Dendritic cell treated with granulocyte-macrophage colony-stimulating factor and Interleukin-4, amounts not matched to agents 40 ng/mL and 50 ng/mL, for 4 days (primary cell): ENCODE measurements around the gene CDT1.

ENCODE experiments used
- H3K27ac Mint-ChIP-seq: one replicate; pipeline ENCODE4 v1.8.0; 2022; ENCODE audit warnings: mild to moderate bottlenecking, mixed read lengths
- H3K27me3 Mint-ChIP-seq: one replicate; pipeline ENCODE4 v1.8.0; 2022; ENCODE audit warnings: mild to moderate bottlenecking, mixed read lengths
- H3K36me3 Mint-ChIP-seq: one replicate; pipeline ENCODE4 v1.8.0; 2022; ENCODE audit warnings: low read depth, mixed read lengths
- H3K4me1 Mint-ChIP-seq: one replicate; pipeline ENCODE4 v1.8.0; 2022; ENCODE audit warnings: low read depth, mixed read lengths
- H3K4me3 Mint-ChIP-seq: one replicate; pipeline ENCODE4 v1.8.0; 2022; ENCODE audit warnings: mild to moderate bottlenecking, moderate library complexity, mixed read lengths
- H3K9me3 Mint-ChIP-seq: one replicate; pipeline ENCODE4 v1.8.0; 2022; ENCODE audit warnings: mixed read lengths
- intact Hi-C: fragments of 100-400 bp; cut with micrococcal nuclease; formaldehyde crosslinking; loops from one replicate; pipeline ENCODE4 v1.15.0; 2022

CDT1 gene

DNA sequence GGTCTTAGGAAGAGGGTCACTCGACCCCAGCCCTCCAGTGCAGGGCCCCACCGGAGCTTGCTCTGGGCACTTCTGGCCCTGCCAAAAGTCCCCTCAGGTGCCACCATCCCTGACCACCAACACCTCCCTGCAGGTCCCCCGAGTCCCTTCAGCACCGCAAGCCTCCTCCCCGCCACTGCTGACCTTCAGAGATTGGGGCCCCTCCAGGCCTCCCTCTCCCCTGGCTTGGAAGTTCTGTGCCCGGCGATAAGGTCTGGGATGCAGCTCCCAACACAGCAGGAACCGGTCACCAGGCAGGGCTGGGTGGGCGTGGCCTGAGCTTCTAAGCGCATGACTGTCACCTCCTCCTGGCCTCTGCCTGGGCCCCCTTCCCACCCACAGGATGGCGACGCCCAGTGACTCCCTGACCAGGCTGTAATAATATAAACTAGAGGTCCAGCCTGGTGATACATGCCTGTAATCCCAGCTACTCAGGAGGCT, 29.7 kb upstream of the CDT1 start:
- Mint-ChIP-seq H3K27ac (peak overlapping the region; percentile 26), H3K36me3 (peaks cover 67% of the 10 kb centered on the region), H3K9me3 (no peaks in the 10 kb centered on the region), H3K4me1 (peaks cover 98% of the 10 kb centered on the region), H3K27me3 (no peaks in the 10 kb centered on the region), H3K4me3 (no peak overlapping the region)
- intact Hi-C loops = no loop called here

DNA sequence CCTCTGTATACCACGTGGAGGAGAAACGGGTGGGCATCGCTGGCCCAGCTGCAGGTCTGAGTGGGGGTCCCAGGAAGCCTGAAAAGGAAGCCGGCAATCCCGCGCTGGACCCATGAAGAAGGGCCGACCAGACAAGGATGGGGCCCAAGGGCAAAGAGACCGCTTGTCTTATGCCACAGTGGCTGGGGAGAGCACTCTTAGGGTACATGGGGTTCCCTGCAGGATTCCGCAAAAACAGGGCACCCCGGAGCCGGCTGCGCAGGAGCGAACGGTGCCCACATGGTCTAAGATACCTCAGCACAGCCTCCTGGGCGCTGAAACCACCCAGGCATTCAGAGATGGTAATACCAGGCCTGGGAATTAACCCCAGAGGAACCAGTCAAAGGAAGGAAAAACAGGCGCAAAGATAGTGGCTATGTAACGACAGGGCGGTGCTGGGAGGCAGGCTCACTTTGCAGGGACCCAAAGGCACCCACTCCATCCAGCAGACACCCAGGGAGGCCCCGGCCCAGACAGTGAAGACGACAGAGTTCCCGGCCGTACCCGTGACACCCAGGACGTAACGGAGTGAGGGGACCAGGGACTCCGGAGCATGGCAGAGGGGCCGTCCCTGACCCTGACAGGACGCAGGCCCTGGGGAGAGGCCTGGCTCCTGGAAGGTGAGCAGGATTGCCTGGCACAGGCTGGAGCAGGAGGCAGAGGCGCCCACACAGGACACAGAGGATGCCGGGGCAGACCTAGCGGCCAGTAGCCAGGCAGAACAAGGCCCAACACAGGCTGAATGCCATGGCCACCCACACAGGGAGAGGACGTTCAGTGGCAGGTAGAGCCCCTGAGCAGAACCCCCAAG, 28.8 kb upstream of the CDT1 start:
- Mint-ChIP-seq H3K27me3 (no peaks in the 10 kb centered on the region), H3K9me3 (no peaks in the 10 kb centered on the region), H3K27ac (peak overlapping the region; percentile 26), H3K36me3 (peaks cover 68% of the 10 kb centered on the region), H3K4me3 (no peak overlapping the region), H3K4me1 (peaks cover 98% of the 10 kb centered on the region)
- intact Hi-C loops = no loop called here

DNA sequence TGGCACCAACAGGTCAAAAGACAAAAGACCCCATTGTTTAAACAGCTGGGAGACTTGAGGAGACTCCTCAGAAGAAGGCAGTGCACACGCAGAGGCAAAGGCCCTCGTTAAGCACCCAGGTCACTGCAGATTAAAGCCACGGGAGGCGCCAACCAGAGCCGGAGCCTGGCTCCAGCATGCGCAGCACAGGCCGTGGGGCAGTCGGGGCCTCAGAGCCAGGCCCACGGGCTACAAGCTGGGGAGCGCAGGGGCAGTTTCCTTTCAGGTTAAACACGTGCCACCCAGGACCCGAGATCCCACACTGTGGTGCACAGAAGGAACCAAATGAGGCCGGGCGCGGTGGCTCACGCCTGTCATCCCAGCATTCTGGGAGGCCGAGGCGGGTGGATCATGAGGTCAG, 27.8 kb upstream of the CDT1 start:
- H3K9me3 Mint-ChIP-seq = no peaks in the 10 kb centered on the region
- H3K4me1 Mint-ChIP-seq = peaks cover 98% of the 10 kb centered on the region
- intact Hi-C loops = no loop called here
- H3K36me3 Mint-ChIP-seq = peaks cover 70% of the 10 kb centered on the region
- H3K4me3 Mint-ChIP-seq = no peak overlapping the region
- no peaks in the 10 kb centered on the region for H3K27me3 Mint-ChIP-seq
- H3K27ac Mint-ChIP-seq = peak overlapping the region; percentile 38

DNA sequence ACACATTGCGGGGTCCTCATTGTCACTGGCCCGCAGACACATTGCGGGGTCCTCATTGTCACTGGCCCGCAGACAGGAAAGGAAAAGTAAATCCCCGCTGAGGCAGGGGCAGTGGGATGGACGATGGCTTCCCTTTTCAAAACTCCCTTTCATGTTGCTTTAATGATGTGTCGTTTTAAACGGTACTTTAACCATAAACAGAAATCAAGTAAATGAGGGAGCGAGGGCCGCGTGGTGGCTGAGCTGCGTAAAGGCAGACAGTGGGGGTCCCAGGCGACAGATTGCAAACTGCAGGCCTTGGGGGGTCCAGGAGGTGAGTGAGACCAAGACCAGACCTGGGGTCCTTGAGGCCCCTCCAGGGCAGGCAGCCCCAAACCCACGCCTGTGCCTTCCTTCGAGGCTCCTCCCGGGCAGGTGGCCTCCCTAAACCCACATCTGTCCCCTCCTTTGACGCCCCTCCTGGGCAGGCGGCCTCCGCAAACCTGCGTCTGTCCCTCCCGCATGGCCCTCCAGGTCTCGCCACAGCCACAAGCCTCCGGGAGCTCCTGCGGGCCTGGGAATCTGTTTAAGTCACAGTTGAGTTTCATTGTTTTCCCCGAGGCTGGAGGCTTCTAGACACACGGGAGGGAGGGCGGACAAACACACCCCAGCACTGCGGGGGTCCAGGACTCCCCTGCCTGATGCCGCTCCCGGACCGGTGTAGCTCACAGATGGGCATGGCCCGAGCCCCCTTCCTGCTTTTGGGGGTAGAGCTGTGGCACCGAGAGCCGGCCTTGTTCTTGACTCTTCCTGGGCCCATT, 25.9 kb upstream of the CDT1 start:
- Mint-ChIP-seq H3K9me3 (no peaks in the 10 kb centered on the region), H3K27me3 (no peaks in the 10 kb centered on the region), H3K27ac (peak overlapping the region; percentile 71), H3K36me3 (peaks cover 62% of the 10 kb centered on the region), H3K4me3 (no peak overlapping the region), H3K4me1 (peaks cover 100% of the 10 kb centered on the region)
- intact Hi-C loops = no loop called here

DNA sequence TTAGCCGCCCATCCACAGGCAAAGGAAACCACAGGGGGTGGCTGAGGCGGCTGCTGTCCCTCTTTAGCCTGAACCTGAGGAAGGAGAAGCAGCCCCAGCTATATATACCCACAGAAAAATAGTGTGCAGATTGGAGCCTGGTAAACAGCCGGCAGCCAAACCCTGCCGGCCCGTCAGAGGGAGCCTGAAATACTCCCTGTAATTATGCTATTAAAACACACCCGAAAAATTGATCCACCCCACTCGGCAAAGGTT, 25.4 kb upstream of the CDT1 start:
- Mint-ChIP-seq H3K4me1 (peaks cover 100% of the 10 kb centered on the region), H3K9me3 (no peaks in the 10 kb centered on the region), H3K27ac (peak overlapping the region; percentile 71), H3K36me3 (peaks cover 57% of the 10 kb centered on the region), H3K27me3 (no peaks in the 10 kb centered on the region), H3K4me3 (peak overlapping the region; percentile 28)
- intact Hi-C loops = no loop called here

DNA sequence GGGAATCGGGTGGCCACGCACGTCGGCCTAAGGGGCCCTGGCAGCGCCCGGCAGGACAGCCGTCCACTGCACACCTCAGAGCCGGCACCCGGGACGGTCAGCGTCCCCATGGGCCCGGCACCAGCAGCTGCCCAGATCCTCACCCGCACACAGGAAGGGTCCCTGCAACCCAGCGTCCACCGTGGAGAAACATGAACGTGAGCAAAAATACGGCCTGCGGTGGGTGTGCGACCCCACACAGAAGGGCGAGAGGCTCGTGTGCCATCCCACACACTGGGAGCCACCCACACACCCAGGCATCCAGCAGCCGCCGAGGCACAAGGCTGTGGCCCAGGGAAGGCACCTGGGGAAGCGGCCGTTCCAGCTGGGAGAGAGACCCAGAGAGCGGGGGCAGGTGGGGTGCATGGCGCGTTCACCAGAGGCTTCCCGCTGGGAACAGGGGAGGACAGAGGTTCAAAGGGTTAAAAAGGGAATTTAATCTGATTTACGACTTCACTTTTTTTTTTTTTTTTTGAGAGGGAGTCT, 25.0 kb upstream of the CDT1 start:
- Mint-ChIP-seq H3K4me3 (peak overlapping the region; percentile 28), H3K9me3 (no peaks in the 10 kb centered on the region), H3K27ac (peak overlapping the region; percentile 71), H3K4me1 (peaks cover 100% of the 10 kb centered on the region), H3K27me3 (no peaks in the 10 kb centered on the region), H3K36me3 (peaks cover 58% of the 10 kb centered on the region)
- intact Hi-C loops = no loop called here

DNA sequence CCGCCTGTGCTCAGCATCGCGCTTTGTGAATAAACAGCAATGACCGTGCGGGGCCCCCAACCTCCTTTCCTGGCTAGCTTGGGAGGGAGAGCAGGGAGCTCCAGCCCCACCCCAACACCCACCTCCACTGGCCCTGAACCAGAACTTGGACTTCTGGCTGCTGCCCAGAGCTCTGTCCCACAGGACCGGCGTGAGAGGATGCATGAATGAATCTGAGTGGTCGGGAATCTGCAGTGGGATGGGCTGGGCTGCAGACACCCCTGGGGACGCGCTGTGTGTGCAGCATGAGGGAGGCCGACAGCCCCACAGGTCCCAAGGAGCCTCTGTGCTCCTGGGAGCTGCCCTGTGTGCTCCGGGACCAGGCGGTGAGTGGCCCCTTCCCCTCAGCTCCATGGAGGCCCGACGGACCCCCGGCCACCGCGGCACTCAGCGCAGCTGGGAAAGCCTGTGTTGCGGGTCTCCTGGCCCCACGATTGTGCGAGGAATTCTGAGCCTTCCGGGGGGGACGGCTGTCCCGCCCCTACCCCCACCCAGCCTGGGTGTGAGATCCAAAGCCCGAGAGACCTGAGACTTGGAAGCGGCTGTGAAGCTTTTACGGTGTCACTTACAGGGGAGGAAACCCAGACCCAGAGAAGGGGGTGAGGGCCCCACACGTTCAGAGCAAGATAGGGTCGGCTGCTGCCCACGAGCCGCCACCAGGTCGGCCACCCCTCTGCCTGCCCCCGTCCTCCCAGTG, 24.0 kb upstream of the CDT1 start:
- H3K9me3 Mint-ChIP-seq = no peaks in the 10 kb centered on the region
- intact Hi-C loops = no loop called here
- peak overlapping the region; percentile 93 for H3K27ac Mint-ChIP-seq
- peaks cover 93% of the 10 kb centered on the region for H3K4me1 Mint-ChIP-seq
- peak overlapping the region; percentile 51 for H3K4me3 Mint-ChIP-seq
- no peaks in the 10 kb centered on the region for H3K27me3 Mint-ChIP-seq
- peaks cover 59% of the 10 kb centered on the region for H3K36me3 Mint-ChIP-seq

DNA sequence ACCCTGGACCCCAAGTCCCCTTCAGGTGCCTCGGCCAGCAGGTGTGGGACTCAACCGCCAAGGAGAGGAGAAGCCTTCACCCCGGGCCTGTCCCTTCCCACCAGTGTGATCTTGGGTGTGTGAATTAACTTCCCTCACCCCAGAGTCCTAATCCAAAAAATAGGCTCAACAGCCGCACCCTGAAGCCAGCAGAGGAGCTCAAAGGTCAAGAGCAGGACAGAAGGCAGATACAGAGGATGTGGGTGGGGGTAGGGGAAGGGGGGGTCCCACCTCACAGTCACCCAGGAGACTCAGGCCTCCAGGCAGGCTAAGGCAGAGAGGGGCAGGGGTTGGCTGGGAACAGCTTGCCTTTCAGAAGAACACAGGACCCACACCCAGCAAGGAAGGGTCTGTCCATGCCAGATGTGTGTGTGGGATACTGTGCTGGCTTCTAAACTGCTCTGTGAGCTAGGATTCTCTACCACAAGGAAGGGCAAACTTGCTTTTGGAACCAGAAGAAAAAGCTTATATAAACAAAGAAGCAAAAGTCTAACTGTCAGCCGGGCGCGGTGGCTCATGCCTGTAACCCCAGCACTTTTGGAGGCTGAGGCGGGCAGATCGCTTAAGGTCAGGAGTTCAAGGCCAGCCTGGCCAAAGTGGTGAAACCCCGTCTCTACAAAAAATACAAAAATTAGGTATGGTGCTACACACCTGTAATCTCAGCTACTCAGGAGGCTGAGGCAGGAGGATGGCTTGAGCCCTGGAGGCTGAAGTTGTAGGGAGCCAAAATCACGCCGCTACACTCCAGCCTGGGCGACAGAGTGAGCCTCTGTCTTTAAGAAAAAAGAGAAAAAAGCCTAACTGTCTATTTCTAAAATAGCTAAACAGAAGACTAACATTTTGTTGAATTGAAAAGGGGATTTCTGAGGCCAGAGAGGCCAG, 23.2 kb upstream of the CDT1 start:
- H3K36me3 Mint-ChIP-seq = peaks cover 51% of the 10 kb centered on the region
- H3K9me3 Mint-ChIP-seq = no peaks in the 10 kb centered on the region
- no peaks in the 10 kb centered on the region for H3K27me3 Mint-ChIP-seq
- H3K4me1 Mint-ChIP-seq = peaks cover 86% of the 10 kb centered on the region
- H3K4me3 Mint-ChIP-seq = peak overlapping the region; percentile 87
- intact Hi-C loops = loop anchor here (1.0 kb wide), 1 partner anchor 10 kb away; no protein-coding TSS in a partner anchor
- H3K27ac Mint-ChIP-seq = peak overlapping the region; percentile 93

DNA sequence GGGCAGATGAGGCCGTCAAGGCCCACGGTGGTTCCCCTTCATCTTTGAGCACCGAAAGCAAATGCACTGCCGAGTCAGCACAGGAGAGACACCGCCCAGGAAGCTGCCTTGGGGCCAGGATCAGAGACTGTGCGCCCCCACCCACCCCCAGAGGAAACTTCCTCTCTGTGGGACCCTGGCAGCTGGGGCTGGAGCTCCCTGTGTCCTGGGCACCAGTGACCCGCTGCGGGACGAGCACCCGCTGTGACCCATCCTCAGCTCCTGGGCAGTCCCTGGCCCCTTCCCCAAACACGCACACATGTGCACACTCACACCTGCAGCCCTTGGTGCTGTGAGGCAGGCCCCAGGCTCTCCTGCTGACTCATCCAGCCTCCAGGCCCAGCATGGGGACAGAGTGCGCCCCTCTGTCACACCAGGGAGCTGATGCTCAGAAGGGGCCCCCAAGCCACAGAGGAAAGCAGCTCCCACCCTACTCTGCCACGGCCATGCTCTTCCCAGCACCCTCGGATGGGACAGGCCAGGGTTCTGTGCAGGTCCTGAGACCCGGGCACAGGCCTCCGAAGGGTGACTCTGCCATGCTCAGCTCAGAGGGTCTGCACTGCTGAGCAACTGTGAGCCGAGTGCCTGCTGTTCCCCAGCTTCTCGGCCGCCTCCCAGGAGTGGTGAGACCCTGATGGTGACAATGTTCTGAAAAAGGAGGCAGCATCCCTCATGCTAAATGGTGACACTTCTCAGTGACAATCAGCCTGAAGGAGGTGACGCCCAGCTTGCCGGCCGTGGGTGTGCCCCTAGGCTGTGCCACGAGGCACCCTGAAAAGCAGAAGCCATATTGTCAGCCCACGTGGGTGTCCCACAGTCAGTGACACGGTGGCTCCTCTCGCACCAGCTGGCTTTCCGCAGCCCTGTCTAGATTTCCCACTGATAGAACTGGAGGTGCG, 22.2 kb upstream of the CDT1 start:
- H3K27me3 Mint-ChIP-seq = no peaks in the 10 kb centered on the region
- H3K4me3 Mint-ChIP-seq = peak overlapping the region; percentile 87
- H3K4me1 Mint-ChIP-seq = peaks cover 80% of the 10 kb centered on the region
- H3K36me3 Mint-ChIP-seq = peaks cover 41% of the 10 kb centered on the region
- peak overlapping the region; percentile 93 for H3K27ac Mint-ChIP-seq
- intact Hi-C loops = loop anchor here (1.0 kb wide), 1 partner anchor 11 kb away; no protein-coding TSS in a partner anchor
- no peaks in the 10 kb centered on the region for H3K9me3 Mint-ChIP-seq

DNA sequence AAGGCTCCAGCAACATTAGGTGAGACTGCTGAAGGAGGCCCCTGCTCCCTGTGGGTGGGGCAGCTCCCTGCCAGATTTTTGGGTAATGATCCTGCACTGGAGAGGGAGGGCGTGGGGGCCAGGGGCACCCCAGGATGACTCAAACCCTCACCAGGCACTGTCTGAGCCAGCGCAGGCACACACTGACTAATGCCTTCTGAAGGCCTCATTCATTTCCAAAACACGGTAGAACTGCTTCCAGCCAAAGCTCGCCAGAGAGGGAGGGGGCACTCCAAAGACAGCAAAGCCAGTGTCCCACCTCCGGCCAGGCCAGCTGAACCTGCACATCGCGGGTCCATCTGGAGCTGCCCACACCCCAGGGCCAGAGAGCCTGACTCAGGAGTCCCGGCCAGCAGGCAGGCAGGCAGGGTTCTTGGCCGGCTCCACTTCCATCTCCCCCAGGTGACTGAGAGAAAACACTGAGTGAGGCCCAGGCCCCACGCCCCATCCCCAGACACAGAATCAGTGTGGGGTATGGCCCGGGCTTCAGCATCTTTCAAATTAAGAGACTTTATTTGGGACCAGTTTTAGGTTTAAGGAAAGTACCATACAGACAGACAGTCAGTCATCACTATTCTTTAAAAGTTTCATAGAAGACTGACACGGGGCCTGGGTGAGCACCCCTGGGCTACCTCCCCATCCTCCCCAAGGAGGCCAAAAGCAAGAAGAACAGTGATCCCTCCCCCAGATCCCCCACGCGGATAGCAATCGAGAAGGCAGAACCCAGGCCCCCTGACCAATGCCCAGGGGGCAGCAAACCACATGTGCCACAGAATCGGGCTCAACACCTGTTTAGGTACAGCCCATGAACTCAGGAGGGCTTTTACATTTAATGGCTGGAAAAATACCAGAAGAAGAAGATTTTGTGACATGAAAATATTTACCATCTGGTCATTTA, 20.9 kb upstream of the CDT1 start:
- Mint-ChIP-seq H3K36me3 (peaks cover 28% of the 10 kb centered on the region), H3K4me1 (peaks cover 67% of the 10 kb centered on the region), H3K27me3 (no peaks in the 10 kb centered on the region), H3K27ac (peak overlapping the region; percentile 93), H3K9me3 (no peaks in the 10 kb centered on the region), H3K4me3 (peak overlapping the region; percentile 87)
- intact Hi-C loops = no loop called here

DNA sequence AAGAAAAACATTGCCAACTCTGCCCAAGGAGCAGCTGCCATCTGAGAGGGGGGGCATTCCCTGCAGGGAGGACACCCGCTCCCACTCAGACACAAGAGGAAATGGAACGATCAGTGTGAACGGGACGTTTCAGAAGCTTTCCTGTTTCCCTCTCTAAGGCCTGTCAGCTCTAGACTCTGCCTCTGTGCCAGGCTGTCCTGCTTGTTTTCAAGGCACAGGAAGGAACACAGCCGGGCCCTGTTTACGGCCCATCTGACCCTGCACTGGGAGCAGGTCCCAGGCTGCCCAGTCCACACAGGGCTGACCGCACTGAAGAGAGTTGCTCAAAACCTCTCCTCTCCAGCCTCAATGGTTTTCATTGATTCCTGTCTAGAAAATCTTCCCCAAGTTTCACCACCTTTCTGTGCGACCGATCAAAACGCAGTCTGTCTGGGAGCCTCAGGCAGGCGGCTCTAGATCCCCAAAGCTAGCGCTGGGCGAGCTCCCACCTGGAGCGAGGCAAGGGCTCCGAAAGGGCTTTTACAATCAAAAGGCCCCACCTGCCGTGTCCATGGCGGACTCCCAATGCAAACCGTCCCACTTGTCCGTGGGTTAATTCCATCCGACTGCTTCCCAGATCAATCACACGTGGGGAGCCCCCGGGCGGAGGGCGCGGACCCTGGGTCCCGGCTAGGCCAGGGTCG, 20.1 kb upstream of the CDT1 start:
- Mint-ChIP-seq H3K36me3 (peaks cover 20% of the 10 kb centered on the region), H3K4me1 (peaks cover 59% of the 10 kb centered on the region), H3K4me3 (peak overlapping the region; percentile 87), H3K27me3 (no peaks in the 10 kb centered on the region), H3K9me3 (no peaks in the 10 kb centered on the region), H3K27ac (peak overlapping the region; percentile 93)
- intact Hi-C loops = loop anchor here (2.0 kb wide), 2 partner anchors 47 to 73 kb away; partner anchors contain the start of genes GALNS and TRAPPC2L
